GM12878 (cell line): ENCODE results near the gene CDH4. TPM values are rescaled to one million over a fixed set of nuclear protein-coding genes. Genes with fewer than 3 reads are reported as not detected.

Experiments
- ATAC-seq: fragments of 200-7000 bp; cut with Tn5 transposase; 3 replicates; pipeline ENCODE4 v1.9.1; 2020; ENCODE audit warnings: mild to moderate bottlenecking, moderate library complexity
- BruUV-seq: library from RNA; stranded (reverse); fragments of 400-500 nt; replicated peaks from 2 replicates; lab custom pipeline; 2021; lab: Mats Ljungman, UMichigan
- CTCF ChIA-PET: fragments of 300-600 bp; sonication (Branson Sonifier 250); formaldehyde crosslinking; extraction: SDS; loops from one replicate; lab custom pipeline; 2021; ENCODE audit warnings: inconsistent platforms; lab: Yijun Ruan, JAX
- POLR2A ChIA-PET: fragments of 350-600 bp; formaldehyde crosslinking; extraction: SDS; loops from one replicate; lab custom pipeline; 2021; ENCODE audit warnings: inconsistent platforms; lab: Charles Lee
- RAD21 ChIA-PET: fragments of 300-600 bp; sonication (Branson Sonifier 250); formaldehyde crosslinking; loops from one replicate; lab custom pipeline; 2023; ENCODE audit warnings: antibody characterized with exemption; ENCODE audit not compliant: unreplicated experiment; lab: Charles Lee
- SMC1A ChIA-PET: fragments of 300-600 bp; sonication (Branson Sonifier 250); formaldehyde crosslinking; loops from one replicate; lab custom pipeline; 2023; ENCODE audit not compliant: unreplicated experiment, uncharacterized antibody; lab: Charles Lee
- DNase-seq: peaks from one replicate; pipeline ENCODE4 v3.0.0-alpha.2; 2011; ENCODE audit warnings: low read depth, low spot score
- FAIRE-seq: peaks from 3 replicates; lab custom pipeline; 2011; peaks lifted over from hg19 to GRCh38; lab: Jason Lieb, UNC
- H2AFZ ChIP-seq: 2 replicates; pipeline ENCODE4 v1.6.0; 2011; ENCODE audit warnings: low read depth, low read length, control low read depth; ENCODE audit not compliant: control insufficient read depth
- H3K27ac ChIP-seq: 2 replicates; pipeline ENCODE4 v1.5.1; 2011; ENCODE audit warnings: control low read depth; ENCODE audit not compliant: control insufficient read depth, insufficient read depth
- H3K27me3 ChIP-seq, 2 experiments: replicated peaks in 1 of 2; 2 replicates each; pipeline versions ENCODE4 v1.6.0 to v1.6.1; 2011; ENCODE audit warnings: low read length in 1 of 2; ENCODE audit not compliant: control insufficient read depth in 2 of 2, insufficient read depth in 2 of 2
- H3K36me3 ChIP-seq, 2 experiments: 2 replicates each; pipeline ENCODE4 v1.5.1; 2011; ENCODE audit warnings: low read length in 1 of 2; ENCODE audit not compliant: control insufficient read depth in 2 of 2, insufficient read depth in 2 of 2
- H3K4me1 ChIP-seq: 2 replicates; pipeline ENCODE4 v1.6.1; 2011; ENCODE audit warnings: mild to moderate bottlenecking, low read length, moderate library complexity, mixed read lengths; ENCODE audit not compliant: control insufficient read depth, insufficient read depth
- H3K4me2 ChIP-seq: 2 replicates; pipeline ENCODE4 v1.6.0; 2011; ENCODE audit warnings: control low read depth; ENCODE audit not compliant: control insufficient read depth, insufficient read depth
- H3K4me3 ChIP-seq: fragments of 200-600 bp; sonication (generic); 2 replicates; pipeline ENCODE4 v1.5.1; 2016
- H3K79me2 ChIP-seq: 2 replicates; pipeline ENCODE4 v1.6.0; 2011; ENCODE audit warnings: low read length; ENCODE audit not compliant: control insufficient read depth, insufficient read depth
- H3K9ac ChIP-seq: 2 replicates; pipeline ENCODE4 v1.8.0; 2011; ENCODE audit warnings: low read length, control low read depth, mixed read lengths; ENCODE audit not compliant: control insufficient read depth, insufficient read depth
- H3K9me3 ChIP-seq: replicated peaks from 3 replicates; pipeline ENCODE4 v1.5.1; 2011; ENCODE audit warnings: mild to moderate bottlenecking, low read length; ENCODE audit not compliant: control insufficient read depth, insufficient read depth
- H4K20me1 ChIP-seq: 2 replicates; pipeline ENCODE4 v1.6.0; 2011; ENCODE audit not compliant: control insufficient read depth, insufficient read depth
- ATF3 ChIP-seq: IDR thresholded peaks from 2 replicates; pipeline ENCODE4 v1.6.1; 2011; ENCODE audit warnings: low read depth, mild to moderate bottlenecking, low read length, moderate library complexity, borderline replicate concordance; ENCODE audit errors: extremely low read depth
- BMI1 ChIP-seq: fragments of 450-650 bp; IDR thresholded peaks from 2 replicates; pipeline ENCODE4 v1.6.1; 2016; ENCODE audit warnings: mild to moderate bottlenecking, moderate library complexity, borderline replicate concordance
- HDGF ChIP-seq: fragments of 450-650 bp; IDR thresholded peaks from 2 replicates; pipeline ENCODE4 v1.6.1; 2016; ENCODE audit warnings: antibody characterized with exemption
- IKZF1 ChIP-seq: fragments of 450-650 bp; conservative IDR thresholded peaks from 2 replicates; pipeline ENCODE4 v1.6.1; 2017; ENCODE audit warnings: antibody characterized with exemption, mild to moderate bottlenecking
- MXI1 ChIP-seq: fragments of 150-350 bp; IDR thresholded peaks from 2 replicates; pipeline ENCODE4 v1.6.1; 2011; ENCODE audit warnings: low read depth, mild to moderate bottlenecking, inconsistent platforms, low read length, improper control_type of control experiment
- REST ChIP-seq: IDR thresholded peaks from 2 replicates; pipeline ENCODE4 v1.6.1; 2012; ENCODE audit warnings: mild to moderate bottlenecking, low read depth, low read length
- SMAD1 ChIP-seq: fragments of 450-650 bp; IDR thresholded peaks from 2 replicates; pipeline ENCODE4 v1.6.1; 2018; ENCODE audit warnings: mild to moderate bottlenecking, low read depth; ENCODE audit not compliant: partially characterized antibody
- SREBF2 ChIP-seq: IDR thresholded peaks from 2 replicates; pipeline ENCODE4 v1.6.1; 2012; ENCODE audit warnings: mild to moderate bottlenecking, low read length
- SRF ChIP-seq, 2 experiments: IDR thresholded peaks; 2 replicates each; pipeline ENCODE4 v1.6.1; 2011; ENCODE audit warnings: low read depth in 2 of 2, low read length in 2 of 2, mild to moderate bottlenecking in 1 of 2, moderate library complexity in 1 of 2
- STAT3 ChIP-seq: IDR thresholded peaks from 2 replicates; pipeline ENCODE4 v1.6.1; 2011; ENCODE audit warnings: low read depth, low read length, improper control_type of control experiment
- TAF1 ChIP-seq: IDR thresholded peaks from 2 replicates; pipeline ENCODE4 v1.6.1; 2011; ENCODE audit warnings: mild to moderate bottlenecking, low read depth, low read length, borderline replicate concordance
- WGBS: methylation state at CpG from one replicate; pipeline ENCODE4 v1.1.6; 2016; ENCODE audit warnings: low lambda C conversion rate; ENCODE audit not compliant: insufficient replicate concordance, insufficient coverage; ENCODE audit errors: missing lambda C conversion rate; 5-methylcytosine and 5-hydroxymethylcytosine counted together
- in situ Hi-C: fragments of 300-500 bp; cut with MboI; formaldehyde crosslinking; loops from 9 replicates; pipeline ENCODE4 v1.14.3; 2018; ENCODE audit warnings: mixed read lengths
- intact Hi-C: fragments of 100-400 bp; cut with micrococcal nuclease; formaldehyde crosslinking; loops from one replicate; pipeline ENCODE4 v1.14.2; 2022; ENCODE audit not compliant: unreplicated experiment
- polyA plus RNA-seq, 11 experiments: library from polyadenylated mRNA; depleted of rRNA in 4 of 11; unstranded in 6 of 11; stranded (reverse) in 5 of 11; fragments of >200 nt; fragmentation: Nextera tagmentation in 4 of 11; fragmentation: Illumina TruSeq in 1 of 11; extraction: Ambion mirVana in 4 of 11; extraction: Trizol in 1 of 11; gene quantifications; 1 replicate in 1 of 11; 2 replicates in 10 of 11; pipeline versions ENCODE4 v1.2.1 to v1.2.3, GENCODE V29; 2011 to 2016; ENCODE audit warnings: inconsistent platforms in 2 of 11, missing spikeins in 2 of 11, low read depth in 1 of 11
- total RNA-seq, 4 experiments: library from RNA; depleted of rRNA in 3 of 4; stranded (reverse); fragments of >200 nt in 3 of 4; fragmentation: Illumina TruSeq in 1 of 4; extraction: Trizol in 1 of 4; gene quantifications; 2 replicates each; pipeline versions ENCODE4 v1.2.1 to v1.2.3, GENCODE V29; 2013 to 2021

Gene CDH4
- total and polyA plus RNA-seq, 10 of the 15 experiments (the other 5 are each of a cell fraction or from before 2014, with no cell fraction given): not detected

- RAD21 ChIA-PET: no interaction called here
Observed at GRCh38 chr20:61492065-61492464, 240.0 kb downstream of the CDH4 start.

More at GRCh38 chr20:61492065-61492464, 240.0 kb downstream of the CDH4 start:
- Histone ChIP-seq H3K79me2 (no peaks in the 10 kb centered on the region), H3K4me2 (no peak overlapping the region), H2AFZ (no peak overlapping the region), H3K9ac (no peak overlapping the region), H3K27ac (no peak overlapping the region), H3K4me3 (no peak overlapping the region), H4K20me1 (no peaks in the 10 kb centered on the region), H3K4me1 (no peaks in the 10 kb centered on the region), H3K9me3 (no peaks in the 10 kb centered on the region; the same call in 2 of the 3 replicates), H3K27me3 (no peaks in the 10 kb centered on the region)
- intact Hi-C loops (no loop called here), in situ Hi-C loops (loop anchor here (25.0 kb wide), 1 partner anchor 595 kb away; no protein-coding TSS in a partner anchor)
- ChIA-PET POLR2A (no interaction called here), SMC1A (no interaction called here), CTCF (no interaction called here)
- ATAC-seq (no peak), FAIRE-seq (no peak), DNase-seq (no peak)
- 73% methylated on average over 3 of the region's 3 CpGs for WGBS
- no TSS peak for BruUV-seq
- TF ChIP-seq MXI1: no peak
- TF ChIP-seq ATF3: no peak
- TF ChIP-seq SMAD1: no peak
- no peak for TF ChIP-seq SRF (IDR thresholded peaks at IDR 0.05; ENCODE audit: low read depth in 2 of 2, low read length in 2 of 2)
- TF ChIP-seq HDGF: no peak
- no peak for TF ChIP-seq SREBF2
- no peak for TF ChIP-seq STAT3
- no peak for TF ChIP-seq TAF1
- TF ChIP-seq BMI1: no peak
- no peak for TF ChIP-seq REST
- TF ChIP-seq IKZF1: no peak
- TF ChIP-seq, all 136 proteins: peak for 0
- H3K36me3 ChIP-seq: no peaks in the 10 kb centered on the region
